CD1c-positive myeloid dendritic cell (primary cell): ENCODE data around the gene ADGRG1.

ENCODE experiments used
- DNase-seq: peaks from one replicate; pipeline ENCODE4 v3.0.0-alpha.2; 2016; ENCODE audit errors: extremely low spot score

ADGRG1 gene

GRCh38 chr16:57682809-57683635 lies 54.6 kb downstream of the ADGRG1 start:
- no peak for DNase-seq

GRCh38 chr16:57683636-57684545 lies 55.5 kb downstream of the ADGRG1 start:
- no peak for DNase-seq

- no peak for DNase-seq
These were observed 56.4 kb downstream of the ADGRG1 start for GRCh38 chr16:57684626-57685358.

- DNase-seq: no peak
These were observed 57.2 kb downstream of the ADGRG1 start for GRCh38 chr16:57685633-57686032.

- DNase-seq: no peak
These were observed 58.1 kb downstream of the ADGRG1 start for GRCh38 chr16:57686577-57686976.

- DNase-seq: no peak
These were observed 59.0 kb downstream of the ADGRG1 start for GRCh38 chr16:57687363-57687929.

- no peak for DNase-seq
These were observed 60.1 kb downstream of the ADGRG1 start for GRCh38 chr16:57688487-57688986.

- DNase-seq: no peak
These were observed 60.7 kb downstream of the ADGRG1 start for GRCh38 chr16:57688987-57689761.

GRCh38 chr16:57689762-57690558 lies 61.5 kb downstream of the ADGRG1 start:
- peak; percentile 62 for DNase-seq

- DNase-seq: peak; percentile 22
These were observed 62.5 kb downstream of the ADGRG1 start for GRCh38 chr16:57690782-57691471.

- DNase-seq: no peak
These were observed 64.2 kb downstream of the ADGRG1 start for GRCh38 chr16:57692636-57693035.

GRCh38 chr16:57693550-57693949 lies 65.1 kb downstream of the ADGRG1 start:
- DNase-seq: no peak

- no peak for DNase-seq
These were observed 65.8 kb downstream of the ADGRG1 start for GRCh38 chr16:57694231-57694724.

GRCh38 chr16:57694725-57695679 lies 66.6 kb downstream of the ADGRG1 start, which contains the start of gene DRC7:
DRC7 (plus strand) TSS chr16:57694806; CDS start chr16:57697950, 3,144 bp downstream.
- DNase-seq: peak; percentile 67

GRCh38 chr16:57695680-57696069 lies 67.2 kb downstream of the ADGRG1 start:
- no peak for DNase-seq

- no peak for DNase-seq
These were observed 67.8 kb downstream of the ADGRG1 start for GRCh38 chr16:57696240-57696639.

GRCh38 chr16:57697896-57698537 lies 69.6 kb downstream of the ADGRG1 start:
- DNase-seq: no peak
